Right lobe of liver (tissue), 6 donors: ENCODE results near the gene CFAP126. TPM values are rescaled to one million over a fixed set of nuclear protein-coding genes. Genes with fewer than 3 reads are reported as not detected.

Source experiments
- ATAC-seq, 4 donors: fragments of 200-7000 bp; cut with Tn5 transposase; one replicate each; pipeline ENCODE4 v1.9.1; 2020; ENCODE audit warnings: mild to moderate bottlenecking in 4 of 4, moderate library complexity in 4 of 4
- DNase-seq, 3 donors: peaks; one replicate each; pipeline ENCODE4 v3.0.0-alpha.2; 2020
- H3K27ac ChIP-seq, 3 donors: fragments of 200-600 bp; one replicate each; pipeline ENCODE4 v1.8.0; 2022
- H3K27me3 ChIP-seq, 2 donors: fragments of 200-600 bp; one replicate each; pipeline ENCODE4 v1.8.0; 2022
- H3K36me3 ChIP-seq, 4 donors: fragments of 200-600 bp; sonication (generic) in 1 of 4; one replicate each; pipeline versions ENCODE4 v1.5.1 to v1.8.0; 2017 to 2022; ENCODE audit warnings: control low read depth in 1 of 4
- H3K4me1 ChIP-seq, 4 donors: fragments of 200-600 bp; sonication (generic) in 1 of 4; one replicate each; pipeline versions ENCODE4 v1.5.1 to v1.8.0; 2017 to 2022; ENCODE audit warnings: control low read depth in 1 of 4
- H3K4me3 ChIP-seq, 3 donors: fragments of 200-600 bp; one replicate each; pipeline ENCODE4 v1.8.0; 2022
- H3K9me3 ChIP-seq, 4 donors: fragments of 200-600 bp; sonication (generic) in 1 of 4; one replicate each; pipeline versions ENCODE4 v1.5.1 to v1.8.0; 2017 to 2022; ENCODE audit warnings: control low read depth in 1 of 4
- CTCF ChIP-seq, 4 donors: fragments of 200-600 bp in 3 of 4; fragments of 450-650 bp in 1 of 4; IDR thresholded peaks; one replicate each; pipeline versions ENCODE4 v1.5.1 to v1.8.0; 2016 to 2022; ENCODE audit warnings: antibody characterized with exemption in 4 of 4, mild to moderate bottlenecking in 2 of 4
- POLR2A ChIP-seq: fragments of 450-650 bp; IDR thresholded peaks from one replicate; pipeline ENCODE4 v1.6.1; 2017; ENCODE audit warnings: antibody characterized with exemption, mild to moderate bottlenecking
- WGBS: methylation state at CpG from one replicate; pipeline ENCODE4 v1.1.6; 2018; ENCODE audit warnings: low coverage, low lambda C conversion rate; ENCODE audit not compliant: insufficient coverage; ENCODE audit errors: missing lambda C conversion rate; 5-methylcytosine and 5-hydroxymethylcytosine counted together
- intact Hi-C, 2 donors: fragments of 100-400 bp; cut with DNase I; formaldehyde crosslinking; loops; one replicate each; pipeline versions ENCODE4 v1.11.2 to v1.14.1; 2022
- total RNA-seq, 6 experiments: library from RNA; depleted of rRNA in 2 of 6; stranded (reverse); fragments of >200 nt in 2 of 6; fragmentation: NEBNext Ultra II Directional in 3 of 6; extraction: Animal tissue kit (Norgen Biotek cat#: 25700) in 3 of 6; gene quantifications; one replicate each; pipeline versions ENCODE4 v1.1.0 to v1.2.4, GENCODE V29; 2016 to 2023
- donor health status: DM: no; HTN: yes; CAD: no.
- donor health status: DM: no; HTN: no; CAD: no.
- donor health status: DM: no; HTN: no; CAD: no.
- donor health status: DM: no; HTN: yes; CAD: no.
- donor health status: DM: no; HTN: yes; CAD: no.

Gene CFAP126
- total RNA-seq, 6 experiments from 2014 or later = not detected

DNA sequence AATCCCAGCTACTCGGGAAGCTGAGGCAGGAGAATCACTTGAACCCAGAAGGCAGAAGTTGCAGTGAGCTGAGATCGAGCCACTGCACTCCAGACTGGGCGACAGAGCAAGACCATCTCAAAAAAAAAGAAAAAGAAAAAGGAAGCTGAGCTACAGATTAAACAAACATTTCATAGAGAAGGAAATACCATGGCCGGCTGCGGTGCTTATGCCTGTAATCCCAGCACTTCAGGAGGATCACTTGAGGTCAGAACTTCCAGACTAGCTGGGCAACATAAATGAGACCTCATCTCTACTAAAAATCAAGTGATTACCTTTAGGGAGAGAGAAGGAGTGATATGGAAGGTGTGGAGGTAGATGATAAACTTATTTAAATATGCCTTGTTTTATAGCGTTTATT is 14.0 kb upstream of the CFAP126 start:
- ATAC-seq = peak in 1 of 4 donors; percentile 28
- Histone ChIP-seq H3K36me3 (no peaks in the 10 kb centered on the region), H3K27ac (no peak overlapping the region), H3K9me3 (no peaks in the 10 kb centered on the region), H3K4me3 (no peak overlapping the region), H3K4me1 (no peaks in the 10 kb centered on the region), H3K27me3 (no peaks in the 10 kb centered on the region)
- DNase-seq = no peak
- 33% methylated on average over 6 of the region's 6 CpGs for WGBS
- TF ChIP-seq POLR2A (no peak), CTCF (IDR thresholded peaks at IDR 0.05) (no peak)
- intact Hi-C loops = loop anchor here in 1 of 2 donors (10.0 kb wide), 1 partner anchor 187 kb away; the partner anchor contains the start of gene ADAMTS4

- WGBS = 82% methylated on average over 10 of the region's 18 CpGs
- no peak for DNase-seq
Observed at GRCh38 chr1:161379071-161379470, 11.4 kb upstream of the CFAP126 start.

DNA sequence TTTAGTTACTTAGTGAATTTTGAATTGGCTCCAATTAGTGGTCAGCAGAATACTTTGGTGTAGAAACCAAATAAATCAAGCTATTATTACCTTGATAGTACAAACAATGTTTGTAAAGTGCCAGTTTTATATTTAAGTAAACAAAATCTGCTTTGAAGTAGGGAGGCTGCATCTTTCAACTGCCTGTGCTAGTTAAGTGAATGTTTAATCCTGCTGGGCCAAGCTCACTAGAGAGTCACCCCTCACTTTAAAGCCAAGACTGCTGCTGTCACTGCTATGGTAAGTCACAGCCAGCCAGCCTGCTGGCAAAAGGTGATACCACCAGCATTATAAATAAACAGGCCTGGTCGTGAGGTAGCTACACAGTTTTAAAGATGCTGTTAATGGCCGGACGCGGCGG is 10.3 kb upstream of the CFAP126 start:
- intact Hi-C loops = loop anchor here in 1 of 2 donors (10.0 kb wide), 1 partner anchor 183 kb away; the partner anchor contains the start of gene ADAMTS4
- Histone ChIP-seq H3K4me3 (no peak overlapping the region), H3K27ac (no peak overlapping the region)

More at GRCh38 chr1:161379071-161379470, 11.4 kb upstream of the CFAP126 start:
- TF ChIP-seq CTCF (IDR thresholded peaks at IDR 0.05) = no peak
- no peak for TF ChIP-seq POLR2A
- no peaks in the 10 kb centered on the region for H3K4me1 ChIP-seq
- H3K9me3 ChIP-seq = no peaks in the 10 kb centered on the region
- H3K36me3 ChIP-seq = no peaks in the 10 kb centered on the region
- H3K27ac ChIP-seq = no peak overlapping the region
- ATAC-seq = no peak
- no peak overlapping the region for H3K4me3 ChIP-seq
- H3K27me3 ChIP-seq = no peaks in the 10 kb centered on the region
- intact Hi-C loops = loop anchor here in 1 of 2 donors (10.0 kb wide), 1 partner anchor 184 kb away; the partner anchor contains the start of gene ADAMTS4

GRCh38 chr1:161374373-161374772 is 6.7 kb upstream of the CFAP126 start:
- H3K36me3 ChIP-seq = no peaks in the 10 kb centered on the region
- ATAC-seq = peak; percentile 25 to 73 (median 61)
- no peaks in the 10 kb centered on the region for H3K9me3 ChIP-seq
- intact Hi-C loops = loop anchor here in 1 of 2 donors (10.0 kb wide), 1 partner anchor 180 kb away; the partner anchor contains the start of gene ADAMTS4
- H3K27me3 ChIP-seq = no peaks in the 10 kb centered on the region
- no peak overlapping the region for H3K27ac ChIP-seq
- H3K4me3 ChIP-seq = no peak overlapping the region
- TF ChIP-seq CTCF (IDR thresholded peaks at IDR 0.05) (peak; percentile 19 to 31 (median 24)), POLR2A (no peak)
- WGBS = 20% methylated on average over 2 of the region's 2 CpGs
- H3K4me1 ChIP-seq = no peaks in the 10 kb centered on the region
- DNase-seq = no peak

More for the DNA sequence above, 10.3 kb upstream of the CFAP126 start:
- WGBS = 80% methylated on average over 2 of the region's 5 CpGs
- Histone ChIP-seq H3K4me1 (no peaks in the 10 kb centered on the region), H3K36me3 (no peaks in the 10 kb centered on the region), H3K9me3 (no peaks in the 10 kb centered on the region), H3K27me3 (no peaks in the 10 kb centered on the region)
- no peak for TF ChIP-seq POLR2A
- TF ChIP-seq CTCF (IDR thresholded peaks at IDR 0.05) = no peak
- ATAC-seq (no peak), DNase-seq (no peak)

GRCh38 chr1:161373442-161373841 is 5.8 kb upstream of the CFAP126 start:
- no peak for TF ChIP-seq CTCF (IDR thresholded peaks at IDR 0.05)
- no peak for TF ChIP-seq POLR2A
- Histone ChIP-seq H3K9me3 (no peaks in the 10 kb centered on the region), H3K4me3 (no peak overlapping the region), H3K4me1 (peaks cover 0 to under 1% (median 0%) of the 10 kb centered on the region in 4 donors), H3K27ac (no peak overlapping the region), H3K27me3 (no peaks in the 10 kb centered on the region), H3K36me3 (no peaks in the 10 kb centered on the region)
- no peak for DNase-seq
- intact Hi-C loops = loop anchor here in 1 of 2 donors (10.0 kb wide), 1 partner anchor 179 kb away; the partner anchor contains the start of gene ADAMTS4
- no peak for ATAC-seq
